ENCODE results near the gene CDH12.

CDH12 gene

DNA sequence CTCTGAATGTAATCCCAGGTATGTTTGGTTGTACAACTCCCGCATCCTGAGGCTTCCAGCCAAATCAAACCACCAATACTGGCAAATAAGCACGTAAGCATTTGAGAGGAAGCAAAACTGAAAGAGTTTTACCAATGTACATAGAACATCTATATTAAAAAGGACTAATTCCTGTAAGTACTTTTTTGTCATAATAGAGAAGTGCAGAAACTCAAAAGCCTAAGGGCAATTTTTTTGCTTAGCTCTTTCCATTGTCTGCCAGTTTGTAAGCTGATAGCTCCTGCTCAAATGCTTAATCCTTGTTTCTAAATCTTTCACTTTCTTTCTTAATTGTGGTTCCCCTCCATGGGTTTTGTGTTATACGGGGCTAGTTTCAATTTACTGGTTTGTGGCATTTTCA lies 1151.8 kb downstream of the CDH12 start:
- H3K9me2 ChIP-seq (ENCODE audit: low read depth, low read length) = no peaks in the 10 kb centered on the region
- H3K4me1 ChIP-seq (ENCODE audit: insufficient read depth, low read length, severe bottlenecking) = no peaks in the 10 kb centered on the region
- no peaks in the 10 kb centered on the region for H3K36me3 ChIP-seq (ENCODE audit: insufficient read depth, low read length)
- no peaks in the 10 kb centered on the region for H3K27me3 ChIP-seq (ENCODE audit: insufficient read depth, low read length)
- no peaks in the 10 kb centered on the region for H3F3A ChIP-seq (ENCODE audit: insufficient read depth, low read length)
- no peak overlapping the region for H2AFZ ChIP-seq (ENCODE audit: low read length)
- H3K4me2 ChIP-seq (ENCODE audit: low read length) = no peak overlapping the region
- no peaks in the 10 kb centered on the region for H4K20me1 ChIP-seq (ENCODE audit: insufficient read depth, low read length)
- H3K9me3 ChIP-seq (ENCODE audit: low read length) = no peaks in the 10 kb centered on the region
- H3K79me2 ChIP-seq (ENCODE audit: insufficient read depth, low read length) = no peaks in the 10 kb centered on the region
- H3K27ac ChIP-seq (ENCODE audit: low read depth, low read length, poor library complexity, severe bottlenecking) = no peak overlapping the region
- no peak overlapping the region for H3K4me3 ChIP-seq (ENCODE audit: low read depth, low read length, poor library complexity, severe bottlenecking)
- TF ChIP-seq, protein P1, sequence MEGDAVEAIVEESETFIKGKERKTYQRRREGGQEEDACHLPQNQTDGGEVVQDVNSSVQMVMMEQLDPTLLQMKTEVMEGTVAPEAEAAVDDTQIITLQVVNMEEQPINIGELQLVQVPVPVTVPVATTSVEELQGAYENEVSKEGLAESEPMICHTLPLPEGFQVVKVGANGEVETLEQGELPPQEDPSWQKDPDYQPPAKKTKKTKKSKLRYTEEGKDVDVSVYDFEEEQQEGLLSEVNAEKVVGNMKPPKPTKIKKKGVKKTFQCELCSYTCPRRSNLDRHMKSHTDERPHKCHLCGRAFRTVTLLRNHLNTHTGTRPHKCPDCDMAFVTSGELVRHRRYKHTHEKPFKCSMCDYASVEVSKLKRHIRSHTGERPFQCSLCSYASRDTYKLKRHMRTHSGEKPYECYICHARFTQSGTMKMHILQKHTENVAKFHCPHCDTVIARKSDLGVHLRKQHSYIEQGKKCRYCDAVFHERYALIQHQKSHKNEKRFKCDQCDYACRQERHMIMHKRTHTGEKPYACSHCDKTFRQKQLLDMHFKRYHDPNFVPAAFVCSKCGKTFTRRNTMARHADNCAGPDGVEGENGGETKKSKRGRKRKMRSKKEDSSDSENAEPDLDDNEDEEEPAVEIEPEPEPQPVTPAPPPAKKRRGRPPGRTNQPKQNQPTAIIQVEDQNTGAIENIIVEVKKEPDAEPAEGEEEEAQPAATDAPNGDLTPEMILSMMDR (IDR thresholded peaks at IDR 0.05; ENCODE audit: low read length) = no peak
- no peak for TF ChIP-seq EZH2 (IDR thresholded peaks at IDR 0.05; ENCODE audit: borderline replicate concordance, low read length)
- no peak overlapping the region for H3K9ac ChIP-seq (ENCODE audit: low read length)

Data from OCI-LY1 (cell line).